HG03521 (cell line): ENCODE results near the gene SKI.
"Not testable (repeated sequence)": the region's sequence is repeated elsewhere in the genome, so short reads cannot be mapped to it uniquely, and the experiment has no call there.

ENCODE experiments used
- ATAC-seq: cut with Tn5 transposase; IDR thresholded peaks from one replicate; pipeline ENCODE4 v1.9.1; 2021; ENCODE audit warnings: mild to moderate bottlenecking, moderate library complexity; ENCODE audit not compliant: unreplicated experiment

Gene SKI

GRCh38 chr1:2318314-2319278 is 90.5 kb downstream of the SKI start:
- no peak for ATAC-seq

- ATAC-seq = no peak
Observed at GRCh38 chr1:2319291-2319690, 91.2 kb downstream of the SKI start.

GRCh38 chr1:2320006-2320405 is 91.9 kb downstream of the SKI start:
- ATAC-seq = no peak

GRCh38 chr1:2320760-2321667 is 92.9 kb downstream of the SKI start:
- ATAC-seq = no peak

GRCh38 chr1:2322065-2322571 is 94.0 kb downstream of the SKI start:
- no peak for ATAC-seq

GRCh38 chr1:2322581-2323211 is 94.6 kb downstream of the SKI start:
- ATAC-seq = no peak

GRCh38 chr1:2323451-2323974 is 95.4 kb downstream of the SKI start:
- no peak for ATAC-seq

- no peak for ATAC-seq
Observed at GRCh38 chr1:2324553-2325366, 96.6 kb downstream of the SKI start.

GRCh38 chr1:2326524-2326923 is 98.4 kb downstream of the SKI start:
- ATAC-seq = no peak

GRCh38 chr1:2327162-2327561 is 99.0 kb downstream of the SKI start:
- not testable (repeated sequence) for ATAC-seq

GRCh38 chr1:2327841-2328240 is 99.7 kb downstream of the SKI start:
- ATAC-seq = no peak

GRCh38 chr1:2328676-2329455 is 100.7 kb downstream of the SKI start:
- ATAC-seq = no peak

GRCh38 chr1:2330035-2330434 is 101.9 kb downstream of the SKI start:
- no peak for ATAC-seq

- ATAC-seq = no peak
Observed at GRCh38 chr1:2330519-2331199, 102.5 kb downstream of the SKI start.

- ATAC-seq = no peak
Observed at GRCh38 chr1:2331200-2331544, 103.1 kb downstream of the SKI start.

- not testable (repeated sequence) for ATAC-seq
Observed at GRCh38 chr1:2331580-2331979, 103.5 kb downstream of the SKI start.

GRCh38 chr1:2334366-2334765 is 106.2 kb downstream of the SKI start:
- ATAC-seq = no peak

- no peak for ATAC-seq
Observed at GRCh38 chr1:2334883-2335534, 106.9 kb downstream of the SKI start.
